B cell (primary cell): Measurements from ENCODE around the gene KRT4. TPM values are rescaled to one million over a fixed set of nuclear protein-coding genes. Genes with fewer than 3 reads are reported as not detected.

ENCODE experiments used
- ATAC-seq: fragments of 200-7000 bp; cut with Tn5 transposase; one replicate; pipeline ENCODE4 v1.10.0; 2021; ENCODE audit warnings: low read depth, mild to moderate bottlenecking, moderate number of reproducible peaks, moderate library complexity
- CTCF ChIA-PET: fragments of 350-600 bp; sonication (Branson Sonifier 250); formaldehyde crosslinking; loops from one replicate; lab custom pipeline; 2021; ENCODE audit warnings: antibody characterized with exemption, inconsistent platforms; lab: Charles Lee
- POLR2A ChIA-PET: fragments of 350-600 bp; sonication (Branson Sonifier 250); formaldehyde crosslinking; loops from one replicate; lab custom pipeline; 2021; ENCODE audit warnings: antibody characterized with exemption; lab: Charles Lee
- DNase-seq: peaks from one replicate; pipeline ENCODE4 v3.0.0; 2013
- H2AFZ ChIP-seq: 2 replicates; pipeline ENCODE4 v1.6.1; 2012; ENCODE audit warnings: mild to moderate bottlenecking, low read depth, low read length; ENCODE audit not compliant: insufficient read depth, poor library complexity, severe bottlenecking
- H3K27ac ChIP-seq, 2 donors: 1 replicate in 1 of 2; 2 replicates in 1 of 2; pipeline ENCODE4 v1.5.1; 2012 to 2013; ENCODE audit warnings: low read length in 2 of 2, mild to moderate bottlenecking in 2 of 2, moderate library complexity in 1 of 2
- H3K27me3 ChIP-seq, 4 experiments: fragments of 200-600 bp in 1 of 4; sonication (generic) in 1 of 4; replicated peaks in 1 of 4; 1 replicate in 2 of 4; 2 replicates in 2 of 4; pipeline versions ENCODE4 v1.6.1 to v1.7.0; 2013 to 2016; ENCODE audit warnings: low read length in 3 of 4, mild to moderate bottlenecking in 2 of 4, mixed read lengths in 1 of 4, moderate library complexity in 1 of 4; ENCODE audit not compliant: insufficient read depth in 4 of 4, control insufficient read depth in 3 of 4; ENCODE audit errors: control extremely low read depth in 1 of 4
- H3K36me3 ChIP-seq, 2 experiments: replicated peaks in 1 of 2; 1 replicate in 1 of 2; 2 replicates in 1 of 2; pipeline versions ENCODE4 v1.6.1 to v1.7.1; 2013; ENCODE audit warnings: low read length in 1 of 2; ENCODE audit not compliant: insufficient read depth in 2 of 2, control insufficient read depth in 1 of 2; ENCODE audit errors: control extremely low read depth in 1 of 2, extremely low read depth in 1 of 2
- H3K4me1 ChIP-seq, 2 donors: fragments of 200-600 bp in 1 of 2; sonication (generic) in 1 of 2; 1 replicate in 1 of 2; 2 replicates in 1 of 2; pipeline versions ENCODE4 v1.5.1 to v1.6.1; 2013 to 2017; ENCODE audit warnings: low read length in 2 of 2; ENCODE audit not compliant: control insufficient read depth in 2 of 2, insufficient read depth in 2 of 2
- H3K4me2 ChIP-seq: replicated peaks from 2 replicates; pipeline ENCODE3; 2012; ENCODE audit warnings: mild to moderate bottlenecking, low read depth, low read length; ENCODE audit not compliant: poor library complexity, severe bottlenecking
- H3K4me3 ChIP-seq, 5 experiments: fragments of 200-600 bp in 1 of 5; sonication (generic) in 1 of 5; 1 replicate in 3 of 5; 2 replicates in 2 of 5; pipeline versions ENCODE4 v1.5.1 to v1.7.0; 2011 to 2016; ENCODE audit warnings: low read length in 4 of 5, mild to moderate bottlenecking in 4 of 5, low read depth in 2 of 5, control low read depth in 1 of 5, moderate library complexity in 1 of 5; ENCODE audit not compliant: insufficient read depth in 1 of 5; ENCODE audit errors: control extremely low read depth in 1 of 5, extremely low read depth in 1 of 5
- H3K79me2 ChIP-seq: fragments of 200-600 bp; sonication (generic); one replicate; pipeline ENCODE4 v1.6.0; 2016; ENCODE audit warnings: low read length; ENCODE audit not compliant: control insufficient read depth, insufficient read depth
- H3K9ac ChIP-seq: fragments of 200-600 bp; sonication (generic); 2 replicates; pipeline ENCODE4 v1.6.1; 2017; ENCODE audit warnings: mild to moderate bottlenecking, low read length, moderate library complexity
- H3K9me3 ChIP-seq, 3 donors: one replicate each; pipeline versions ENCODE4 v1.6.1 to v1.7.1; 2013; ENCODE audit warnings: low read length in 2 of 3; ENCODE audit not compliant: control insufficient read depth in 2 of 3, insufficient read depth in 1 of 3; ENCODE audit errors: control extremely low read depth in 1 of 3
- H4K20me1 ChIP-seq: 2 replicates; pipeline ENCODE4 v1.6.0; 2012; ENCODE audit warnings: mild to moderate bottlenecking, low read length; ENCODE audit not compliant: insufficient read depth, control insufficient read depth, poor library complexity, severe bottlenecking
- H3K27ac Mint-ChIP-seq: one replicate; pipeline ENCODE4 v1.8.0; 2021; ENCODE audit warnings: mixed read lengths
- H3K27me3 Mint-ChIP-seq: one replicate; pipeline ENCODE4 v1.8.0; 2021; ENCODE audit warnings: mixed read lengths
- H3K4me1 Mint-ChIP-seq: one replicate; pipeline ENCODE4 v1.8.0; 2021; ENCODE audit warnings: mixed read lengths
- H3K4me3 Mint-ChIP-seq: one replicate; pipeline ENCODE4 v1.8.0; 2021; ENCODE audit warnings: mixed read lengths
- H3K9me3 Mint-ChIP-seq: one replicate; pipeline ENCODE4 v1.8.0; 2022; ENCODE audit warnings: mixed read lengths; ENCODE audit not compliant: insufficient read depth
- CTCF ChIP-seq: fragments of 200-600 bp; IDR thresholded peaks from one replicate; pipeline ENCODE4 v1.8.0; 2022; ENCODE audit warnings: antibody characterized with exemption, mild to moderate bottlenecking
- EZH2 ChIP-seq: IDR thresholded peaks from 2 replicates; pipeline ENCODE4 v1.6.1; 2012; ENCODE audit warnings: borderline replicate concordance, low read depth, mild to moderate bottlenecking, moderate library complexity, low read length; ENCODE audit not compliant: insufficient read depth, poor library complexity, severe bottlenecking
- WGBS: methylation state at CpG from one replicate; pipeline ENCODE4 v1.1.5; 2013; ENCODE audit warnings: missing lambda C conversion rate; ENCODE audit not compliant: insufficient coverage; 5-methylcytosine and 5-hydroxymethylcytosine counted together
- intact Hi-C: fragments of 100-400 bp; cut with micrococcal nuclease; formaldehyde crosslinking; loops from one replicate; pipeline ENCODE4 v1.10.0; 2022
- polyA plus RNA-seq: library from polyadenylated mRNA; depleted of rRNA; stranded (reverse); fragments of >200 nt; gene quantifications from 2 replicates; pipeline ENCODE4 v1.2.3, GENCODE V29; 2012
- total RNA-seq, 2 donors: library from RNA; stranded (reverse); fragments of 120-200 nt in 1 of 2; gene quantifications; 1 replicate in 1 of 2; 2 replicates in 1 of 2; pipeline versions ENCODE4 v1.2.3 to v1.2.4, GENCODE V29; 2013 to 2022

The KRT4 gene
- total and polyA plus RNA-seq, 2 donors (not counting 1 experiment from before 2014, with no cell fraction given), result not detected

GRCh38 chr12:52812749-52813148 lies 1.2 kb downstream of the KRT4 start:
- H3K4me2 ChIP-seq, result no peak overlapping the region
- no peak overlapping the region for H3K27ac Mint-ChIP-seq
- H3K27me3 Mint-ChIP-seq, result peaks cover 20% of the 10 kb centered on the region
- H4K20me1 ChIP-seq, result no peaks in the 10 kb centered on the region
- 92% methylated on average over 1 of the region's 3 CpGs for WGBS
- H3K4me1 ChIP-seq, result no peaks in the 10 kb centered on the region
- no peak for ATAC-seq
- H3K9me3 Mint-ChIP-seq, result no peaks in the 10 kb centered on the region
- intact Hi-C loops, result no loop called here
- DNase-seq, result no peak
- H3K4me1 Mint-ChIP-seq, result no peaks in the 10 kb centered on the region
- H3K4me3 ChIP-seq, result no peak overlapping the region
- no peak overlapping the region for H3K4me3 Mint-ChIP-seq
- no peaks in the 10 kb centered on the region for H3K9me3 ChIP-seq
- ChIA-PET POLR2A (no interaction called here), CTCF (no interaction called here)
- H3K79me2 ChIP-seq, result no peaks in the 10 kb centered on the region
- H3K27ac ChIP-seq, result no peak overlapping the region
- no peak for TF ChIP-seq EZH2
- no peak for TF ChIP-seq CTCF
- no peak overlapping the region for H3K9ac ChIP-seq
- no peaks in the 10 kb centered on the region for H3K27me3 ChIP-seq
- no peak overlapping the region for H2AFZ ChIP-seq
- no peaks in the 10 kb centered on the region for H3K36me3 ChIP-seq

GRCh38 chr12:52812073-52812400 lies 1.9 kb downstream of the KRT4 start:
- no peaks in the 10 kb centered on the region for H3K79me2 ChIP-seq
- no peaks in the 10 kb centered on the region for H4K20me1 ChIP-seq
- no peak overlapping the region for H3K27ac ChIP-seq
- no peak overlapping the region for H3K4me2 ChIP-seq
- H3K4me1 Mint-ChIP-seq, result no peaks in the 10 kb centered on the region
- 70% methylated on average over 3 of the region's 4 CpGs for WGBS
- H3K4me3 Mint-ChIP-seq, result no peak overlapping the region
- H3K4me3 ChIP-seq, result no peak overlapping the region
- H3K9ac ChIP-seq, result no peak overlapping the region
- intact Hi-C loops, result no loop called here
- DNase-seq (no peak), ATAC-seq (no peak)
- no peaks in the 10 kb centered on the region for H3K36me3 ChIP-seq
- H3K4me1 ChIP-seq, result no peaks in the 10 kb centered on the region
- ChIA-PET CTCF (no interaction called here), POLR2A (no interaction called here)
- H3K9me3 ChIP-seq, result no peaks in the 10 kb centered on the region
- no peak for TF ChIP-seq CTCF
- no peak for TF ChIP-seq EZH2
- H2AFZ ChIP-seq, result no peak overlapping the region
- peaks cover 17% of the 10 kb centered on the region for H3K27me3 Mint-ChIP-seq
- no peaks in the 10 kb centered on the region for H3K9me3 Mint-ChIP-seq
- H3K27ac Mint-ChIP-seq, result no peak overlapping the region
- no peaks in the 10 kb centered on the region for H3K27me3 ChIP-seq
